Heart left ventricle (tissue), 13 donors: ENCODE results near the gene ENTPD1.

Source experiments
- CTCF ChIP-seq, 12 donors: fragments of 200-600 bp; sonication (generic) in 4 of 12; IDR thresholded peaks; one replicate each; pipeline versions ENCODE4 v1.5.0 to v1.8.0; 2018 to 2022; ENCODE audit warnings: antibody characterized with exemption in 12 of 12, mild to moderate bottlenecking in 5 of 12
- POLR2A ChIP-seq, 2 donors: fragments of 450-650 bp; IDR thresholded peaks; one replicate each; pipeline ENCODE4 v1.6.1; 2017; ENCODE audit warnings: antibody characterized with exemption in 2 of 2, mild to moderate bottlenecking in 2 of 2, moderate library complexity in 2 of 2
- donor health status: ischemic (EF 13 %, LVEDD 7.1; RV severe dilation, severe dysfunction).
- donor health status: DM: no; HTN: yes; CAD: no.
- donor health status: DM: no; HTN: no; CAD: no.
- donor health status: ischemic (EF 25% LVEDD 6.9; RV normal size, moderate dysfunction).
- donor health status: ischemic (EF 25% LVEDD 5.7; RV mildly dilated, moderate dysfunction).
- donor health status: ischemic (EF 35%, LVEDD 5.7; RV mildly dilated, moderate dysfunction).
- donor health status: nonischemic (EF 11% LVEDD 7.7; RV severe dilation, severe dysfunction).
- donor health status: DM: yes; HTN: yes; CAD: no.
- donor health status: PGD.
- donor health status: ischemic (EF 29% LVEDD 5.4; RV normal size, mild dysfunction).
- donor health status: nonischemic (EF 23%, LVEDD 6.1; RV moderate dilation, normal function).

DNA sequence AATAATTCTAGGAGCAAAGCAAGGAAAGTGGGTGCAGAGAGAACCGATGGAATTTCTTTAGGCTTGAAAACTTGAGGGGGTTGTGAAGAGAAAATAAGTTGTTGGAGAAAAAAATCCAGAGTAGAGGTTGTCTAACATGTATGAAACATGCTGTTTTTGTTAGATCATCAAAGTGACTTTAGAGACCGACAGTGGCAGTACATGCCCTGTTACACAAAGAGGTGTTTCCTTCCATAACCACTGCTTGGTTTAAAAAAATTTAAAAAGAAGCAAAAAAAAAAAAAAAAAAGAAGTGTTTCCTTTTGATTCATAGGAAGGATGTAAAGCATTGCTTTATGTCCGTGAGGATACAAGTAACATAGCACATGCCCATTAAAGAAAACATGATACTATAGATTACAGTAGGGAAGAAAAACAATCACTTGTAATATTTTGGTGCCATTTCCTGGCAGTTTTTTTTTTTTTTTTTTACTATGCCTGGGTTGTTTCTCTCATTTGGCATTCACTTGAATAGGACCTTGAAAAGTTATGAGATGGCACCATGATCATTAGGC lies 6.1 kb downstream of the ENTPD1 start:
- no peak for TF ChIP-seq CTCF (IDR thresholded peaks at IDR 0.05)
- TF ChIP-seq POLR2A (IDR thresholded peaks at IDR 0.05), result no peak
